ENCODE data around the gene CREB5.

DNA sequence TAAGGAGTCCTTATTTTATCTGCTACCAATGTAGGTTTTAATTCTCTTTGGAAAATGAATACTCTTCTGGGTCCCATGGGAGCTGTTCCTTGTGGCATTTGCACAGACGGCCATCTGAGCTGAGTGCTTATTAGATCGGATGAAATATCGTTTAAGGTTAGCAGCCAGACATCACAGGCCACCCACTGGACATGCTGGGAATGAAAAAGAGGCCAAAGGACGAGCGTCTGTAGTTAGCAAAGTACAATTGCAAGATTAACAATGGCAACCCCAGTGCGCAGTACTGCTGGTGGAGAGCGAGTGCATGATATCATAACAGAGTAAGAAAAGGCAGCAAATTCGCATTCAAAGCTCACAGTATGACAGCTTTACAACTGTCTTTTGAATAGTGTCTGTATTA lies 28.3 kb upstream of the CREB5 start:
- TF ChIP-seq POLR2A (IDR thresholded peaks at IDR 0.05) = no peak
- TF ChIP-seq, protein P1, sequence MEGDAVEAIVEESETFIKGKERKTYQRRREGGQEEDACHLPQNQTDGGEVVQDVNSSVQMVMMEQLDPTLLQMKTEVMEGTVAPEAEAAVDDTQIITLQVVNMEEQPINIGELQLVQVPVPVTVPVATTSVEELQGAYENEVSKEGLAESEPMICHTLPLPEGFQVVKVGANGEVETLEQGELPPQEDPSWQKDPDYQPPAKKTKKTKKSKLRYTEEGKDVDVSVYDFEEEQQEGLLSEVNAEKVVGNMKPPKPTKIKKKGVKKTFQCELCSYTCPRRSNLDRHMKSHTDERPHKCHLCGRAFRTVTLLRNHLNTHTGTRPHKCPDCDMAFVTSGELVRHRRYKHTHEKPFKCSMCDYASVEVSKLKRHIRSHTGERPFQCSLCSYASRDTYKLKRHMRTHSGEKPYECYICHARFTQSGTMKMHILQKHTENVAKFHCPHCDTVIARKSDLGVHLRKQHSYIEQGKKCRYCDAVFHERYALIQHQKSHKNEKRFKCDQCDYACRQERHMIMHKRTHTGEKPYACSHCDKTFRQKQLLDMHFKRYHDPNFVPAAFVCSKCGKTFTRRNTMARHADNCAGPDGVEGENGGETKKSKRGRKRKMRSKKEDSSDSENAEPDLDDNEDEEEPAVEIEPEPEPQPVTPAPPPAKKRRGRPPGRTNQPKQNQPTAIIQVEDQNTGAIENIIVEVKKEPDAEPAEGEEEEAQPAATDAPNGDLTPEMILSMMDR (IDR thresholded peaks at IDR 0.05) = no peak
- no peak for TF ChIP-seq POLR2AphosphoS5 (IDR thresholded peaks at IDR 0.05)
- no peak for TF ChIP-seq EP300 (IDR thresholded peaks at IDR 0.05)
